AG09319 (cell line): ENCODE data around the gene NRG3.
"Not testable (repeated sequence)": the region's sequence is repeated elsewhere in the genome, so short reads cannot be mapped to it uniquely, and the experiment has no call there.

Experiments
- DNase-seq: peaks from one replicate; pipeline ENCODE4 v3.0.0-alpha.2; 2010; ENCODE audit warnings: low read depth; ENCODE audit errors: extremely low read depth
- TF ChIP-seq, protein P1 (sequence below): IDR thresholded peaks from 2 replicates; pipeline ENCODE4 v1.5.1; 2011; ENCODE audit warnings: low read depth, mild to moderate bottlenecking, inconsistent platforms, low read length, moderate library complexity

Gene NRG3

DNA sequence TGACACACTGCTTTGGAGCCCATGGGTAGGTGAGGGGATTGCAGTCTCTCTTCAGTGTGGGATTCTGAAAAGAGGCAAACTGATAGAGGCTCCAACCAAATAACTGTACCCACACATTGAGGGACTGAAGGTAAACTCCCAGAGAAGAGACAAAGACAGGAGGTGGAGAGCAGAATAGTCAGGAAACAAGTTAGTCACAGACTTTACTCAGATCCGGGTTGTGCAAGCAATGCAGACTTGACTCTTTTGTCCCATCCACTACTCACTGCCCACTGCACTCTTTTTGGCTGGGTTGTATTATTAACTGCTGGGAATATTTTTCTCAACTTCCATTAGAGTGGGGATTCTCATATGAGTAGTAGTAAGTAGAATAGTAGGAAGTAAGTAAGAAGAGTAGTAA is 152.7 kb downstream of the NRG3 start:
- TF ChIP-seq, protein P1, sequence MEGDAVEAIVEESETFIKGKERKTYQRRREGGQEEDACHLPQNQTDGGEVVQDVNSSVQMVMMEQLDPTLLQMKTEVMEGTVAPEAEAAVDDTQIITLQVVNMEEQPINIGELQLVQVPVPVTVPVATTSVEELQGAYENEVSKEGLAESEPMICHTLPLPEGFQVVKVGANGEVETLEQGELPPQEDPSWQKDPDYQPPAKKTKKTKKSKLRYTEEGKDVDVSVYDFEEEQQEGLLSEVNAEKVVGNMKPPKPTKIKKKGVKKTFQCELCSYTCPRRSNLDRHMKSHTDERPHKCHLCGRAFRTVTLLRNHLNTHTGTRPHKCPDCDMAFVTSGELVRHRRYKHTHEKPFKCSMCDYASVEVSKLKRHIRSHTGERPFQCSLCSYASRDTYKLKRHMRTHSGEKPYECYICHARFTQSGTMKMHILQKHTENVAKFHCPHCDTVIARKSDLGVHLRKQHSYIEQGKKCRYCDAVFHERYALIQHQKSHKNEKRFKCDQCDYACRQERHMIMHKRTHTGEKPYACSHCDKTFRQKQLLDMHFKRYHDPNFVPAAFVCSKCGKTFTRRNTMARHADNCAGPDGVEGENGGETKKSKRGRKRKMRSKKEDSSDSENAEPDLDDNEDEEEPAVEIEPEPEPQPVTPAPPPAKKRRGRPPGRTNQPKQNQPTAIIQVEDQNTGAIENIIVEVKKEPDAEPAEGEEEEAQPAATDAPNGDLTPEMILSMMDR: no peak
- no peak for DNase-seq

DNA sequence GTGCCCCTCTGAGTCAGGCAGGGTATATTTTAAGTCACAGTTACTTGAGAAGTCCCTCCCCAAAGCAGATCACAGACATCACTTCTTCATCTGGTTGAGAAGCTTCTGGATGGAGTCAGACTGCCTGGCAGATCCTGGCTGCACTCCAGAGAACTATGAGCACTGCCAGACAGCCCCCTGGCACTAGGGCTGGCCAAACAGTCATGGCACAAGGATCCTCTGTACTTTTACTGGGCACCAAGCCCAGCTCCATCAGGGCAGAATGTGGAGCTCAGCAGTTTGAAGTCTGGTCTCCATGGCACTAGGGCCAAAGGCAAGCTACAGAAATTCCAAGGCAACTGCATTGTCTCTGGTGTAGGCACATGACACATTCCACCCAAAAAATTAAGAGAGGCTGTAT is 162.1 kb downstream of the NRG3 start:
- TF ChIP-seq, protein P1: no peak
- DNase-seq: no peak

DNA sequence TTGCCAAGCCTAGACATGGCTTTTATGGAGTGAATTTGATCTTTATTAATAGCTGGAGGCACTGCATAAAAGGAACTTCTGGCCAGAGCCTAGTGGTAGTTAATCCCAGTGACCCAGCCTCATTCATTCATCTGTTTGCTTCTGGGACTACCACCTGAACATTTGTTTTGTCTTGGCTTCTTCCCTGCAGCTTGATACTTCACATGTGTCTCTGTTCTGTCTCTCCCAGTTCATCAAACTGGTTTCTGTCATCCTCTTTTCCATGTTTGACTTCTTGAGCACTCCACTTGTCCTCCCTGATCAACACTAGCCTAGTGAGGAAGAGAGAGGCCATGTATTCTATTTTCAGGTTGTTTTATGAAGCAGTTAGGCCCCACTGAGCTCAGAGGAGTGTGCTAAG is 163.6 kb downstream of the NRG3 start:
- TF ChIP-seq, protein P1: no peak

DNA sequence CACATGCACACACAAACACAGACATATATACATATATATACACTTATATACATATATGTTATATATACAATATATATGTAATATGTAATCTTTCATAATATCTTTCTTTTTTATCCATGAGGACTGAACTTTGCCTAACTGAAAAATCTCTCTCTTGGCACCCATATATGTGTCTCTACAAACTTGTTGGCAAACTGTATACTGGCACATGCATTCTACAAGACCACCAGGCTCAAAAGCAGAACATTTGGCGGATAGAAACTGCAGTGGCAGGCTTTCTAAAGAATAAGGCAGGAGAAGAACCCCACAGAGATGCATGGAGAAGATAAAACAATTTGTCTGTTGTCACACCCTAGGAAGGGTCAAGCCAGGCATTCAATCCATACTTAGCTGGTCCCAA is 165.3 kb downstream of the NRG3 start:
- DNase-seq: no peak
- TF ChIP-seq, protein P1: no peak

More for the DNA sequence above, 163.6 kb downstream of the NRG3 start:
- DNase-seq: no peak

DNA sequence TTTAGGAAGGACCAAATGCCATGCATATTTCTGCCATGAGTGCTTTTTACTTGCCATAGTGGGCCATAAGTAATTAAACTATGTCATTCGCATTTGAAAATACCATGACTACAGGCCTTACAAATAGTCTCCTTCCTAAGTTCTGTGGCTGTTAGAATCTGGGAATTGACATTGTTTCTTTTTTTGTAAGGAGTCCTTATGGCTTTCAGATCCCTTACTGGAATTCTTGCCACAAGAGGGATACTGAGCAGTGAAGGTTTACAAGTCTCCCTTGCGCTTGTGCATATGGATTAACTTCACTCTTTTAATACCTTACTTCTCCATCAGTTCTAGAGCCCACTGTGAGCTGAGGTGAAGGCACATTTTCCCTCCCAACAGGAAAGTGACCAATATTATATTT is 166.0 kb downstream of the NRG3 start:
- no peak for DNase-seq

DNA sequence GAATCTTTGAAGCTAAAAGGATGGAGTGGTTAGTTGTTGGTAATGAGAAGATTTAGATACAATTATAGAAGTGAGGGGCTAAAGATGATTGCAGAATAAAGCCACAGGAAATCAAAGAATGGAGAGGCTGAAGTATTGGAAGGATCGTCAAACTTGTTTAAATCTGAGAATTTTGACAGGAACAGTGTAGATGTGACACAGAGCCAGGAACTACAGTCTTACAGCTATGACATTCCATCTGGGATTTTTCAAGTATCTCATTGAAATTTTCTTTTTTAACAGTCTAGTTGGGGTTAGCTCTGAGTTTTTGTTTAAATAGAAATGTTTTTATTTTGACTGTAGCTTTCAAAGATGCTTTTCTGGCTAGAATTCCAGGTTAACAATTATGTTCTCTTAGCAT is 181.4 kb downstream of the NRG3 start:
- TF ChIP-seq, protein P1: no peak
- no peak for DNase-seq

More for the DNA sequence above, 166.0 kb downstream of the NRG3 start:
- TF ChIP-seq, protein P1: no peak

DNA sequence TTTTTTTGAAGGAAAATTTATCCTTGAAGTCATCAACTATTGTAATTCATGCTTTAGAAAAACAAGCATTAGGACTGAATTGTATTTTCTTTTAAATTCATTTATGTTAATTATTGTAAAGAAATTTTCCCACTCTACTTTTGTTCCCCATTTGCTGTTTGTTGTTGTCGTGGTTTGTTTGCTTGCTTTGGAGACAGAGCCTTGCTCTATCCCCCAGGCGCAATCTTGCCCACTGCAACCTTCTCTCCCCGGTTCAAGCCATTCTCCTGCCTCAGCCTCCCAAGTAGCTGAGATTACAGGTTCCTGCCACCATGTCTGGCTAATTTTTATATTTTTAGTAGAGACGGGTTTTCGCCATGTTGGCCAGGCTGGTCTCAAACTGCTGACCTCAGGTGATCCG is 192.2 kb downstream of the NRG3 start:
- not testable (repeated sequence) for DNase-seq

DNA sequence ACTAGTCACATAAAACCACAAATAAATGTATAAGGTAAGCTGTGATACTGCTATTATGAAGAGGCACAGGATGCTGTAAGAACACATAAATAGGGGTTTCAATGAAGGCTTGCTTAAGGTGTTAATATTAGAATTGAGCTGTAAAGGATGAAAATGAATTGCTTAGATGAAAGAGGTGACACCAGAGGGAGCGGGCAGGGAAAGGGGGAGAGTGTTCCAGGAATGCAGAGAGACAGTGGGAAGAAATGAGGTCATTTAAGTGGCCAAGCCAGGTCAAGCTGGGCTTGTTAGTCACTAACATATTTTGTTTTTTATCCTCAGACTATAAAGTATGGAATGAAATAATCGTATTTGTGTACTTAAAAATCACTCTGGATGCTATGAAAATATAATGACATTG is 193.5 kb downstream of the NRG3 start:
- TF ChIP-seq, protein P1: no peak
- no peak for DNase-seq
